GM12892 (cell line): Measurements from ENCODE around the gene NAT16.

Experiments used
- POLR2A ChIP-seq: IDR thresholded peaks from 2 replicates; pipeline ENCODE4 v1.6.1; 2011; ENCODE audit warnings: low read depth, low read length, control low read depth
- POLR2AphosphoS5 ChIP-seq: IDR thresholded peaks from 2 replicates; pipeline ENCODE4 v1.6.1; 2011; ENCODE audit warnings: low read depth, low read length, control low read depth

DNA sequence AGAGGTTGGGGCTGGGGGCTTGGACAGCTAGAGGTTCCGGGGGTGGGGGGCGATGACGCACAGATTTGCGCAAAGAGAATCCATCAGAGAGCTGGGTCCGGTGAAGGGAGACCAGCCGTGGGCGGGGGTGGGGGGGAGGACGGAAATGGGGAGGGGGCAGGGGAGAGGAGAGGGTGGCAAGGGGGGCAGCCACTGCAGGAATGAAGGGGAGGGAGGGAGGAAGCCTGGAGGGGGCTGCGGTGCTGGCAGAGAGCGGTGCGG, 13.5 kb downstream of the NAT16 start:
- TF ChIP-seq POLR2A (no peak), POLR2AphosphoS5 (no peak)
